GM21529 (cell line): ENCODE results near the gene TP53.
"Not testable (repeated sequence)": the region's sequence is repeated elsewhere in the genome, so short reads cannot be mapped to it uniquely, and the experiment has no call there.

Experiments
- ATAC-seq: cut with Tn5 transposase; IDR thresholded peaks from one replicate; pipeline ENCODE4 v1.9.1; 2021; ENCODE audit not compliant: unreplicated experiment

Gene TP53

GRCh38 chr17:7632492-7632894 is 54.8 kb downstream of the TP53 start:
- no peak for ATAC-seq

GRCh38 chr17:7631398-7632380 is 55.6 kb downstream of the TP53 start:
- no peak for ATAC-seq

DNA sequence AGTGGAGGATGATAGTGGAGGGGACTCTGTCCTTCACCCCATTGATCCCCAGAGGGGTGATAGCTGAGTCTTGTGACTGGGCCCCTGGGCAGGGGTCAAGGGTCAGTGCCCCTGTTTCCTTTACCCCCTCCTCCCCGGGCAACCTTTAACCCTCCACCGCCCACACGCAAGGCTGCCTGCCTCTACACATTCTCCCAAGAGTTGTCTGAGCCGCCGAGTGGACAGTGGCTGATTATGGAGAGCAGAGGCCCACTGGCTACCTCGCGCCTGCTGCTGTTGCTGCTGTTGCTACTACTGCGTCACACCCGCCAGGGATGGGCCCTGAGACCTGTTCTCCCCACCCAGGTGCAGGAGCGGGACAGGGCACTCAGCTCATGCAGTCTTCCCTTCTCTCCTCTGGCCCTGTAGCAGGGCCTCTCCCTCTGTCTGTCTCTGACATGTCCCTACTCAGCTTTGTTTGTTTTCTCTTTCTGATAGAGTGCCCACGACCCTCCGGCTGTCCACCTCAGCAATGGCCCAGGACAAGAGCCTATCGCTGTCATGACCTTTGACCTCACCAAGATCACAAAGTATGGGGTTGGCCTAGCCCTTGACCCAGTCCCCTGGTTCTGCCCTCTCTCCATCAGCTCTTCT is 57.2 kb downstream of the TP53 start, which contains the start of gene SHBG:
Gene SHBG (plus strand): TSS at position 197 of the 633 bp plus-strand sequence. CDS start 38 bp downstream, at position 235.
- ATAC-seq = no peak

DNA sequence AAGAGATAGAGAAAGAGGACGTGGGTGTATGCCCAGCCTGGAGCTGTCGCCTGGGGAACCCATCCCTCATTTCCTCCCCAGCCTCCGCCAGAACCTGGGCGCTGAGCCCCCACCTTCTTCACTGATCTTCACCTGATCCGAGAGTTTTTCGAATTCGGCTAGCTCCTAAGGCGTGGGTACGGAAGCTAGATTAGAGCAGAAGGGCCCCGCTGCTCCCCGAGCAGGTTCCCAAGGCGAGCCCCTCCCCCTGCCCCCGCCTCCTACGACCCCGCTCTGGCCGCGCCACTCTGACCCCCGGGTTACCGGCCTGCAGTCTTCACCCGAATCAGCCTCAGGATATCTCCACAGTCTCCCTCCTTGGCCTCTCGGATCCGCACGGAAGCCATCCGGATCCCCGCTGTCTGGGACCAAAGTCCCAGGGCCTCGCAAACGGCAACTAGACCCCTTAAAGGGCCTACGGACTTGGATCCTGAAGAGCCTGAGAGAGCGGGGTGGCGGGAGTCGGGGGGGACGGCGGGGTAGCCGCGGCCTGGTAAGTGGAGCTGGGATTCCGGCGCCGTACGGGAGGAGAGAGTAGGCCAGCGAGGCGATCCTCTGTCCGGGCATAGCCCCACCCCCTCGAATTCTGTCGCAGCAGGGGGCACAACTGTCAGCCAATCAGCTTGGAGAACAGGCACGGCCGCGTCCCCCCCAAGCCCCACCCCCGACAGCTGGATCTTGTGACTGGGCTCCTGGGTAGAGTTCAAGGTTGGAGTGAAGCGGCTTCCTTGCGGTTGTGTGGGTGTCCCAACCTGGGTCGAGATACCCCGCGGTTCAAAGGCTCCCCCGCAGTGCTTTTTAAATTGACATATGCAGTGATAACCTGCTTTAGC is 59.8 kb downstream of the TP53 start, which contains the start of gene SAT2:
Gene SAT2 (minus strand): TSS at position 572 of the 872 bp plus-strand sequence. CDS start 186 bp downstream, at position 386.
- ATAC-seq = peak; percentile 75

- ATAC-seq = no peak
These were observed 60.4 kb downstream of the TP53 start for GRCh38 chr17:7626956-7627249.

DNA sequence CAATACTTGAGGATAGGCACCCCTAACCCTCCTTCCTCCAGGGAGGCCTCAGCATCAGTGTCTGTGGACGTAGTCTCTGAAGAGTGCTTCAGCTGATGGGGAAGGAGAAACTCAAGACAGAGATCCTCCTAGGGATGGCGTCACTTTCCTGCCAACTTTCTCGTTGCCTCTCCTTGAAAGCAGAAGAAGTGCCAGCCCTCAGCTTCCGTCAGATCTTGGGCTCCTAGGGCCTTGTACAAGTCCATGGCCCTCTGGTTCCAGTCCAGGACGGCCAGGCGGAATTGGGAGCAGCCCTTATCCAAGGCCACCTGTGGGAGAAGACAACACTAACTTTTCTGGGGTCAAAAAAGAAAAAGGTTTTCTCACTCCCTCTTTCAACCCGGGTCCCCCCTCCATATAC is 61.0 kb downstream of the TP53 start:
- no peak for ATAC-seq

- ATAC-seq = not testable (repeated sequence)
These were observed 61.5 kb downstream of the TP53 start for GRCh38 chr17:7625749-7626148.

DNA sequence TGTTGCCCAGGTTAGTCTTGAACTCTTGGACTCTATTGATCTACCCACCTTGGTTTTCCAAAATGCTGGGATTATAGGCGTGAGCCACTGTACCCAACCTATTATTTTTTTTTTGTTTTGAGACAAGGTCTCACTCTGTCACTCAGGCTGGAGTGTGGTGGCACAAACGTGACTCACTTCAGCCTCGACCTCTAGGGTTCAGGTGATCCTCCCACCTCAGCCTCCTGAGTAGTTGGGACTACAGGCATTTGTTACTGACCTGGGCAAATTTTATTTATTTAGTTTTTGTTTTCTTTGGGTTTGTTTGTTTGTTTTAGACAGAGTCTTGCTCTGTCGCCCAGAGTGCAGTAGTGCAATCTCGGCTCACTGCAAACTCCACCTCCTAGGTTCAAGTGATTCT is 63.6 kb downstream of the TP53 start:
- ATAC-seq = no peak

- no peak for ATAC-seq
These were observed 66.5 kb downstream of the TP53 start for GRCh38 chr17:7620835-7621234.

DNA sequence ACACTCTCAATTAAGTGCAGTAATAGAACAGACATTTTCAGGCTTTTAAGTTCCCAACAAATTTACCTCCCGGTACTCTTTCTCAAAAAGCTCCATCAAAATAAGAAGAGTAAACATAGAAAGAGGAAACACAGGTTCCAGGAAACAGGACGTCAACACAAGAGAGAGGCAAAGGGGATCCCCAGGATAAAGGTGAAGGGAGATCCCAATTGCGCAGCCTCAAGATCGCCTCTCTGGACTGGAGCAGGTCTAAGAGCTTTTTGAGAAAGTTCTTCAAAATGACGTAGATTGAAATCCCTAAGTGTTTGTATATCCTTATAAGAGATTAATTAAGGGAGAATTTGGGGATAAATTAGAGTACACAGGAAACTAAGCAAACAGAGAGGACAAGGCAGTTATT is 68.7 kb downstream of the TP53 start:
- ATAC-seq = no peak
